H1 (cell line): ENCODE data around the gene APP. TPM values are rescaled to one million over a fixed set of nuclear protein-coding genes. Genes with fewer than 3 reads are reported as not detected.

Experiments
- CTCF ChIA-PET: fragments of 300-600 bp; sonication (Branson Sonifier 250); formaldehyde crosslinking; loops from one replicate; lab custom pipeline; 2021; ENCODE audit not compliant: partially characterized antibody; lab: Charles Lee
- POLR2A ChIA-PET: fragments of 300-600 bp; sonication (Branson Sonifier 250); formaldehyde crosslinking; loops from one replicate; lab custom pipeline; 2021; ENCODE audit warnings: inconsistent platforms; ENCODE audit not compliant: partially characterized antibody; lab: Charles Lee
- DNase-seq, 2 experiments: peaks; one replicate each; pipeline versions ENCODE4 v3.0.0 to v3.0.0-alpha.2; 2010 to 2022; ENCODE audit warnings: low spot score in 2 of 2, low read depth in 1 of 2, mixed read lengths in 1 of 2
- FAIRE-seq: peaks from 2 replicates; lab custom pipeline; 2011; peaks lifted over from hg19 to GRCh38; lab: Jason Lieb, UNC
- H2AFZ ChIP-seq: 2 replicates; pipeline ENCODE4 v1.8.1; 2012; ENCODE audit warnings: low read length, inconsistent platforms
- H2AK5ac ChIP-seq: 2 replicates; pipeline ENCODE4 v1.6.1; 2013; ENCODE audit warnings: low read depth, low read length
- H2BK120ac ChIP-seq: replicated peaks from 2 replicates; pipeline ENCODE3; 2013; ENCODE audit warnings: low read depth, low read length, inconsistent platforms
- H2BK12ac ChIP-seq: 2 replicates; pipeline ENCODE4 v1.6.1; 2013; ENCODE audit warnings: low read depth, low read length
- H2BK15ac ChIP-seq: 2 replicates; pipeline ENCODE4 v1.6.1; 2013; ENCODE audit warnings: low read length
- H2BK20ac ChIP-seq: 2 replicates; pipeline ENCODE4 v1.6.1; 2013; ENCODE audit warnings: low read length
- H2BK5ac ChIP-seq: 2 replicates; pipeline ENCODE4 v1.6.1; 2013; ENCODE audit warnings: low read depth, low read length
- H3K14ac ChIP-seq: 2 replicates; pipeline ENCODE4 v1.6.1; 2013; ENCODE audit warnings: inconsistent platforms; ENCODE audit not compliant: insufficient read length
- H3K18ac ChIP-seq: 2 replicates; pipeline ENCODE4 v1.6.1; 2013; ENCODE audit warnings: low read length; ENCODE audit errors: extremely low read depth
- H3K23ac ChIP-seq: 2 replicates; pipeline ENCODE4 v1.6.1; 2013; ENCODE audit warnings: inconsistent platforms; ENCODE audit not compliant: insufficient read length
- H3K23me2 ChIP-seq: 2 replicates; pipeline ENCODE4 v1.6.1; 2013; ENCODE audit warnings: low read depth, low read length
- H3K27ac ChIP-seq: 2 replicates; pipeline ENCODE4 v1.6.1; 2011; ENCODE audit warnings: low read depth, low read length, inconsistent platforms
- H3K27me3 ChIP-seq, 4 experiments: replicated peaks in 1 of 4; 1 replicate in 1 of 4; 2 replicates in 3 of 4; pipeline versions ENCODE4 v1.6.1 to v1.8.1; 2011 to 2013; ENCODE audit warnings: low read length in 3 of 4, mild to moderate bottlenecking in 3 of 4, inconsistent platforms in 2 of 4, mixed read lengths in 2 of 4, moderate library complexity in 1 of 4; ENCODE audit not compliant: control insufficient read depth in 3 of 4, insufficient read depth in 3 of 4; ENCODE audit errors: extremely low read depth in 1 of 4
- H3K36me3 ChIP-seq, 4 experiments: 2 replicates each; pipeline versions ENCODE4 v1.6.1 to v1.8.1; 2011 to 2013; ENCODE audit warnings: mild to moderate bottlenecking in 4 of 4, low read length in 3 of 4, moderate library complexity in 2 of 4, control low read depth in 1 of 4, inconsistent platforms in 1 of 4; ENCODE audit not compliant: insufficient read depth in 4 of 4, control insufficient read depth in 2 of 4
- H3K4ac ChIP-seq: replicated peaks from 2 replicates; pipeline ENCODE3; 2013; ENCODE audit warnings: low read length, low read depth, mixed read lengths, inconsistent platforms; ENCODE audit not compliant: insufficient read length
- H3K4me1 ChIP-seq, 4 experiments: replicated peaks in 1 of 4; 1 replicate in 1 of 4; 2 replicates in 3 of 4; pipeline versions ENCODE4 v1.6.1 to v1.8.1; 2011 to 2013; ENCODE audit warnings: low read length in 3 of 4, inconsistent platforms in 2 of 4, mixed read lengths in 1 of 4; ENCODE audit not compliant: insufficient read depth in 4 of 4, control insufficient read depth in 3 of 4
- H3K4me2 ChIP-seq, 2 experiments: 2 replicates each; pipeline versions ENCODE4 v1.6.1 to v1.8.1; 2011 to 2013; ENCODE audit warnings: low read depth in 2 of 2, low read length in 2 of 2, control low read depth in 1 of 2, inconsistent platforms in 1 of 2, mild to moderate bottlenecking in 1 of 2; ENCODE audit not compliant: insufficient read depth in 1 of 2
- H3K4me3 ChIP-seq, 4 experiments: fragments of 200-600, 300-600 bp in 1 of 4; sonication (generic), shearing (Covaris generic), sonication (Bioruptor Twin) in 1 of 4; 2 replicates each; pipeline versions ENCODE4 v1.5.1 to v1.8.1; 2011 to 2016; ENCODE audit warnings: low read length in 4 of 4, low read depth in 3 of 4, control low read depth in 2 of 4, inconsistent platforms in 2 of 4, mild to moderate bottlenecking in 2 of 4, mixed read lengths in 1 of 4, moderate library complexity in 1 of 4; ENCODE audit not compliant: insufficient read depth in 2 of 4; ENCODE audit errors: extremely low read depth in 1 of 4
- H3K56ac ChIP-seq: replicated peaks from 2 replicates; pipeline ENCODE3; 2013; ENCODE audit warnings: low read depth, mild to moderate bottlenecking, mixed read lengths, low read length, inconsistent platforms; ENCODE audit not compliant: insufficient read length
- H3K79me1 ChIP-seq: 2 replicates; pipeline ENCODE4 v1.6.1; 2013; ENCODE audit warnings: low read depth, low read length, control low read depth
- H3K79me2 ChIP-seq, 2 experiments: 2 replicates each; pipeline versions ENCODE4 v1.6.1 to v1.8.1; 2012 to 2013; ENCODE audit warnings: low read length in 2 of 2, mild to moderate bottlenecking in 2 of 2, inconsistent platforms in 1 of 2; ENCODE audit not compliant: insufficient read depth in 2 of 2, control insufficient read depth in 1 of 2
- H3K9ac ChIP-seq, 4 experiments: replicated peaks in 1 of 4; 1 replicate in 1 of 4; 2 replicates in 3 of 4; pipeline versions ENCODE4 v1.6.1 to v1.8.1; 2011 to 2013; ENCODE audit warnings: low read depth in 3 of 4, low read length in 3 of 4, control low read depth in 2 of 4, mild to moderate bottlenecking in 2 of 4, moderate library complexity in 2 of 4, inconsistent platforms in 1 of 4; ENCODE audit errors: extremely low read depth in 1 of 4
- H3K9me3 ChIP-seq, 2 experiments: 2 replicates each; pipeline versions ENCODE4 v1.6.1 to v1.8.1; 2012 to 2013; ENCODE audit warnings: mild to moderate bottlenecking in 2 of 2, moderate library complexity in 2 of 2, control low read depth in 1 of 2, inconsistent platforms in 1 of 2, low read depth in 1 of 2, low read length in 1 of 2, mixed read lengths in 1 of 2; ENCODE audit not compliant: insufficient read depth in 2 of 2
- H4K20me1 ChIP-seq, 2 experiments: replicated peaks in 1 of 2; 2 replicates each; pipeline versions ENCODE3 to v1.8.1; 2011 to 2013; ENCODE audit warnings: inconsistent platforms in 2 of 2, low read length in 2 of 2, mild to moderate bottlenecking in 1 of 2; ENCODE audit not compliant: insufficient read depth in 2 of 2, control insufficient read depth in 1 of 2
- H4K5ac ChIP-seq: 2 replicates; pipeline ENCODE4 v1.6.1; 2013; ENCODE audit warnings: low read length, low read depth, mixed read lengths, inconsistent platforms; ENCODE audit not compliant: insufficient read length
- H4K8ac ChIP-seq: 2 replicates; pipeline ENCODE4 v1.8.0; 2013; ENCODE audit warnings: mild to moderate bottlenecking, moderate library complexity, low read length, inconsistent platforms; ENCODE audit not compliant: insufficient read depth; ENCODE audit errors: extremely low read depth
- H4K91ac ChIP-seq: replicated peaks from 2 replicates; pipeline ENCODE3; 2013; ENCODE audit warnings: low read length, mixed read lengths, inconsistent platforms; ENCODE audit not compliant: insufficient read length
- WGBS, 2 experiments: shearing (Covaris generic) in 1 of 2; methylation state at CpG; one replicate each; pipeline versions ENCODE4 v1.1.6 to v1.1.7; 2013 to 2015; ENCODE audit warnings: low lambda C conversion rate in 2 of 2, mixed read lengths in 2 of 2, inconsistent platforms in 1 of 2, low coverage in 1 of 2, missing lambda C conversion rate in 1 of 2; ENCODE audit not compliant: insufficient replicate concordance in 2 of 2, insufficient coverage in 1 of 2, insufficient read length in 1 of 2; ENCODE audit errors: extremely low coverage in 1 of 2, missing lambda C conversion rate in 1 of 2; 5-methylcytosine and 5-hydroxymethylcytosine counted together
- polyA plus RNA-seq, 7 experiments: library from polyadenylated mRNA; depleted of rRNA in 3 of 7; stranded (reverse) in 5 of 7; unstranded in 2 of 7; fragments of >200 nt in 5 of 7; fragments of 200-250 nt in 2 of 7; gene quantifications; 1 replicate in 5 of 7; 2 replicates in 1 of 7; 4 replicates in 1 of 7; pipeline versions ENCODE4 v1.2.1 to v1.2.3, GENCODE V29; 2011 to 2013; ENCODE audit warnings: missing spikeins in 2 of 7, mixed read lengths in 2 of 7
- total RNA-seq: library from RNA; stranded (reverse); fragmentation: NEBNext Ultra II Directional; extraction: Animal tissue kit (Norgen Biotek cat#: 25700); gene quantifications from 2 replicates; pipeline ENCODE4 v1.2.1, GENCODE V29; 2021

APP gene
- total and polyA plus RNA-seq, 2 of the 8 experiments (the other 6 are each of a cell fraction or from before 2014, with no cell fraction given), result 375 to 551 TPM

- Histone ChIP-seq H3K79me2 (no peaks in the 10 kb centered on the region), H3K4me3 (no peak overlapping the region), H2BK15ac (no peak overlapping the region), H4K5ac (no peak overlapping the region), H2BK12ac (no peak overlapping the region), H3K79me1 (no peaks in the 10 kb centered on the region), H3K56ac (no peak overlapping the region), H3K27me3 (no peaks in the 10 kb centered on the region), H3K9ac (no peak overlapping the region), H3K36me3 (peaks cover 4 to 31% (median 17%) of the 10 kb centered on the region in 4 experiments; a peak in 7 of 8 replicates), H3K4ac (no peak overlapping the region), H2BK20ac (no peak overlapping the region), H2BK5ac (no peak overlapping the region), H4K8ac (no peak overlapping the region; the same call in 1 of the 2 replicates), H3K9me3 (no peaks in the 10 kb centered on the region), H2BK120ac (no peak overlapping the region), H3K4me2 (no peak overlapping the region), H4K91ac (no peak overlapping the region), H3K14ac (no peak overlapping the region), H3K27ac (no peak overlapping the region), H4K20me1 (peaks cover 0 to 2% of the 10 kb centered on the region in 2 experiments), H2AK5ac (no peak overlapping the region), H3K18ac (no peak overlapping the region), H2AFZ (no peak overlapping the region), H3K23ac (no peak overlapping the region), H3K23me2 (no peaks in the 10 kb centered on the region), H3K4me1 (no peaks in the 10 kb centered on the region)
- CTCF ChIA-PET, result interaction anchor here (0.6 to 2.1 kb wide), 16 partner anchors 9 to 565 kb away, joined by 3 to 11 read pairs (median 3); no protein-coding TSS in a partner anchor
- DNase-seq (peak in 1 of 2 experiments; percentile 80), FAIRE-seq (peak; percentile 95)
- WGBS, 2 experiments, result 71% methylated on average over 17 of the region's 17 CpGs; no CpG with 5 or more reads in 1 of the 2 experiments
- POLR2A ChIA-PET, result no interaction called here
Observed at GRCh38 chr21:25881524-25882376, 288.8 kb downstream of the APP start.
